Measurements from ENCODE around the gene AGPAT4.

AGPAT4 gene

DNA sequence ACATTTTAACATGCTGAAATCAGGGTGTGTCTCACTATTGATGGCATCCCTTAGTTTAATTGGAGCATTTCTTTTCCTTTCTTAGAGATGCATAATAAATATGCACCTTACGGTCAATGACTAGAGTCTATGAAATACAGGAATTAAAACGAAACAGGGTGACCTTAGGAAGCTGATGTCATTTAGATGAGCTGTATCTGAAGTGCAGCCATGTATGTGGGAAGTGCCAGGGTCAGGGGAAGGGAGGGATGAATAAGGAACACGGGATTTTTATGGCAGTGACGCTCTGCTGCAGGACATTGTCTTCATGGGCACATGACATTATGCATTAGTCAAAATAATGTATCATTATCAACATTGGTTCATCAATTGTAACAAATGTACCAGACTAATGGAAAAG, 84.0 kb downstream of the AGPAT4 start:
- H3K4me3 ChIP-seq (ENCODE audit: low read length, poor library complexity, severe bottlenecking): no peak overlapping the region
- 0 out of 2 replicates have a peak, but pooled peaks cover 8% of the 10 kb centered on the region for H3K9me3 ChIP-seq (ENCODE audit: insufficient read depth, low read depth, low read length)
- no peaks in the 10 kb centered on the region for H3K4me1 ChIP-seq (ENCODE audit: insufficient read depth, low read length, poor library complexity, severe bottlenecking)
- no peaks in the 10 kb centered on the region for H3K9me2 ChIP-seq (replicated peaks; ENCODE audit: low read depth, low read length)
- H3K27me3 ChIP-seq (ENCODE audit: insufficient read depth, low read length, poor library complexity, severe bottlenecking): no peaks in the 10 kb centered on the region
- no peak overlapping the region for H3K9ac ChIP-seq (ENCODE audit: low read depth, low read length, poor library complexity, severe bottlenecking)
- TF ChIP-seq, protein P1, sequence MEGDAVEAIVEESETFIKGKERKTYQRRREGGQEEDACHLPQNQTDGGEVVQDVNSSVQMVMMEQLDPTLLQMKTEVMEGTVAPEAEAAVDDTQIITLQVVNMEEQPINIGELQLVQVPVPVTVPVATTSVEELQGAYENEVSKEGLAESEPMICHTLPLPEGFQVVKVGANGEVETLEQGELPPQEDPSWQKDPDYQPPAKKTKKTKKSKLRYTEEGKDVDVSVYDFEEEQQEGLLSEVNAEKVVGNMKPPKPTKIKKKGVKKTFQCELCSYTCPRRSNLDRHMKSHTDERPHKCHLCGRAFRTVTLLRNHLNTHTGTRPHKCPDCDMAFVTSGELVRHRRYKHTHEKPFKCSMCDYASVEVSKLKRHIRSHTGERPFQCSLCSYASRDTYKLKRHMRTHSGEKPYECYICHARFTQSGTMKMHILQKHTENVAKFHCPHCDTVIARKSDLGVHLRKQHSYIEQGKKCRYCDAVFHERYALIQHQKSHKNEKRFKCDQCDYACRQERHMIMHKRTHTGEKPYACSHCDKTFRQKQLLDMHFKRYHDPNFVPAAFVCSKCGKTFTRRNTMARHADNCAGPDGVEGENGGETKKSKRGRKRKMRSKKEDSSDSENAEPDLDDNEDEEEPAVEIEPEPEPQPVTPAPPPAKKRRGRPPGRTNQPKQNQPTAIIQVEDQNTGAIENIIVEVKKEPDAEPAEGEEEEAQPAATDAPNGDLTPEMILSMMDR (conservative IDR thresholded peaks at IDR 0.05; ENCODE audit: low read length): no peak
- TF ChIP-seq EZH2phosphoT487 (IDR thresholded peaks at IDR 0.05; ENCODE audit: borderline replicate concordance): no peak
- H3F3A ChIP-seq (ENCODE audit: low read depth): no peaks in the 10 kb centered on the region
- H3K36me3 ChIP-seq (ENCODE audit: insufficient read depth, low read length): no peaks in the 10 kb centered on the region
- H2AFZ ChIP-seq (ENCODE audit: low read length): no peak overlapping the region
- H3K79me2 ChIP-seq (ENCODE audit: insufficient read depth, low read length): no peaks in the 10 kb centered on the region
- no peak overlapping the region for H3K4me2 ChIP-seq (ENCODE audit: low read depth, low read length, poor library complexity, severe bottlenecking)
- H4K20me1 ChIP-seq (ENCODE audit: insufficient read depth, low read length, poor library complexity, severe bottlenecking): no peaks in the 10 kb centered on the region

DNA sequence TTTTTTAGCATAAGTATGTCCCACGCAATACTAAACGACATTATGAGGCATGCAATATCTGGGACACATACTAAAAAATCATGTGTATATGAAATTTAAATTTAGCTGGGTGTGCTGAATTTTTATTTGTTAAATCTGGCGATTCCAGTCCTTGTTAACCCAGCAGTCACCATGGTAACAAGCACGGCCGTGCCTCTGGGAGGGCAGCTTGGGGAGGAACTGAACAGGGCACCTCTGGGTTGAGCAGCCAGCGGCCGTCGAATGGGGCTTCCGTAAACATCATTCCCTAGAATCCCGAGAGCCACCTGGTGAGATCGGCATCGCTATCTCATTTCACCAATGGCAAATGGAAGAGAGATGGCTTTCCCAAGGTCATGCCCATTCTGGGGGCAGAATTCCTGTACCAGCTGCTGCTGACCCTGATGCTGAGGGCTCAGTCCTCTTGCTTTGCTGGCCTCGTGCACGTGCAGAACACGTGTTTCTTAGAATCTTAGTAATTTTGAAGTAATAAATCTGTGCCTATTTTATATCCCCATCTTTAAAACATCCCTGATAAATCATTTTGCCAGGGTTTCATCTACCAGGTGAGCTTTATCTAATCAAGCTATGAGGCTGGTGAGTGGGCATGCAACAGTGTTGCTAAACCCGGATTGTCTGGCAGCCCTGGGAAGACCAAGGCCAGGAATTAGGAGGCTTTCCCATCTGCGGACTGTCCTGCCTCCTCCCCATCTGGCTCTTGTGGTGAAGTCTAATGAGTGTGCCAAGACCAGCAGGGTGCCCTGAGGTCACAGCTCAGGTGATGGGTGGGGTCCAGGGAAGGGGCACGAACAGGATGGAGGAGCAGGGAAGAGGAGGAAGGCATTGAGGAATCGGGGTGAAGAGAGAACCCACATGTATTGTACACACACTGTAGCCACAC, 85.1 kb downstream of the AGPAT4 start:
- TF ChIP-seq EZH2phosphoT487 (IDR thresholded peaks at IDR 0.05; ENCODE audit: borderline replicate concordance): no peak
- TF ChIP-seq, protein P1 (conservative IDR thresholded peaks at IDR 0.05; ENCODE audit: low read length): no peak
- H3K9me3 ChIP-seq (ENCODE audit: insufficient read depth, low read depth, low read length): 0 out of 2 replicates have a peak, but pooled peaks cover 8% of the 10 kb centered on the region
- H3K79me2 ChIP-seq (ENCODE audit: insufficient read depth, low read length): no peaks in the 10 kb centered on the region
- no peaks in the 10 kb centered on the region for H3K4me1 ChIP-seq (ENCODE audit: insufficient read depth, low read length, poor library complexity, severe bottlenecking)
- H3K36me3 ChIP-seq (ENCODE audit: insufficient read depth, low read length): no peaks in the 10 kb centered on the region
- H3K4me2 ChIP-seq (ENCODE audit: low read depth, low read length, poor library complexity, severe bottlenecking): no peak overlapping the region
- H3K9me2 ChIP-seq (replicated peaks; ENCODE audit: low read depth, low read length): no peaks in the 10 kb centered on the region
- no peak overlapping the region for H2AFZ ChIP-seq (ENCODE audit: low read length)
- H3K27me3 ChIP-seq (ENCODE audit: insufficient read depth, low read length, poor library complexity, severe bottlenecking): no peaks in the 10 kb centered on the region
- no peak overlapping the region for H3K9ac ChIP-seq (ENCODE audit: low read depth, low read length, poor library complexity, severe bottlenecking)
- no peaks in the 10 kb centered on the region for H4K20me1 ChIP-seq (ENCODE audit: insufficient read depth, low read length, poor library complexity, severe bottlenecking)
- no peak overlapping the region for H3K4me3 ChIP-seq (ENCODE audit: low read length, poor library complexity, severe bottlenecking)
- H3F3A ChIP-seq (ENCODE audit: low read depth): no peaks in the 10 kb centered on the region

- no peak overlapping the region for H3K9ac ChIP-seq (ENCODE audit: low read depth, low read length, poor library complexity, severe bottlenecking)
- H3K9me2 ChIP-seq (replicated peaks; ENCODE audit: low read depth, low read length): no peaks in the 10 kb centered on the region
- no peaks in the 10 kb centered on the region for H3K9me3 ChIP-seq (ENCODE audit: insufficient read depth, low read depth, low read length)
- H3K4me2 ChIP-seq (ENCODE audit: low read depth, low read length, poor library complexity, severe bottlenecking): no peak overlapping the region
- H3K4me3 ChIP-seq (ENCODE audit: low read length, poor library complexity, severe bottlenecking): no peak overlapping the region
- H2AFZ ChIP-seq (ENCODE audit: low read length): no peak overlapping the region
- no peaks in the 10 kb centered on the region for H4K20me1 ChIP-seq (ENCODE audit: insufficient read depth, low read length, poor library complexity, severe bottlenecking)
- no peaks in the 10 kb centered on the region for H3K4me1 ChIP-seq (ENCODE audit: insufficient read depth, low read length, poor library complexity, severe bottlenecking)
- H3K27me3 ChIP-seq (ENCODE audit: insufficient read depth, low read length, poor library complexity, severe bottlenecking): no peaks in the 10 kb centered on the region
- H3F3A ChIP-seq (ENCODE audit: low read depth): no peaks in the 10 kb centered on the region
- TF ChIP-seq, protein P1 (conservative IDR thresholded peaks at IDR 0.05; ENCODE audit: low read length): no peak
- TF ChIP-seq EZH2phosphoT487 (IDR thresholded peaks at IDR 0.05; ENCODE audit: borderline replicate concordance): no peak
- no peaks in the 10 kb centered on the region for H3K36me3 ChIP-seq (ENCODE audit: insufficient read depth, low read length)
- no peaks in the 10 kb centered on the region for H3K79me2 ChIP-seq (ENCODE audit: insufficient read depth, low read length)
These were observed 87.6 kb downstream of the AGPAT4 start for GRCh38 chr6:161186173-161186769.
